ENCODE results near the gene TRPV6.

The TRPV6 gene

DNA sequence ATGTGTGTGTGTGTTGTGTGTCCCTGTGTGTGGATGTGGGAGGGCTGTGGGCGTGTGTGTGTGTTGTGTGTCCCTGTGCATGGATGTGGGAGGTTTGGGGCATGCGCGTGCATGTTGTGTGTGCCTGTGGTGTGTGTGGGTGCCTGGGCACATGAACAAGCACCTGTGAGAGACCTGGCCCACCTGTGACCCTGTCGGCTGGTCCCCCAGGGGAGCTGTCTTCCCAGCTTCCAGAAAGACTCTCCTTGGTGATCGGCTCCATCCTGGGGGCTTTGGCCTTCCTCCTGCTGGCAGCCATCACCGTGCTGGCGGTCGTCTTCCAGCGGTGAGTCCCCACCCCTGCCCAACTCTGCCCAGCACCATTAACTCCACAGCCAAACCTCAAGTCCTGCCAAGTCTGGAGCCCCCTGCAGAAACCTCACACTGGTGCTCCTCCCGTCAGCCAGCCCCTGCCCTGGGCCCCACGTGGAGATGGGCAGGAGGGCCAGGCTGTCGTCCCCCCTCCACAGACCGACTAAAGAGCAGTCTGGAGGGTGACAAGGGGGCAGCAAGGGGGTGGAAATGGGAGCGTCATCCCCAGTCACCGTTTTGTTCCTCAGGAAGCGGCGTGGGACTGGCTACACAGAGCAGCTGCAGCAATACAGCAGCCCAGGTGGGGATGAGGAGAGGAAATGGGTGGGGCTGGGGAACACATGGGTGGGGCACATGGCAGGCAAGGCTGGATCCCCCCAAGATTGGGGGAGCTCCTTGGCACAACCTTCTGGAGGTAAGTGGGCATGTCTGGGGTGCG lies 18.0 kb downstream of the TRPV6 start:
- no peak for DNase-seq

DNA sequence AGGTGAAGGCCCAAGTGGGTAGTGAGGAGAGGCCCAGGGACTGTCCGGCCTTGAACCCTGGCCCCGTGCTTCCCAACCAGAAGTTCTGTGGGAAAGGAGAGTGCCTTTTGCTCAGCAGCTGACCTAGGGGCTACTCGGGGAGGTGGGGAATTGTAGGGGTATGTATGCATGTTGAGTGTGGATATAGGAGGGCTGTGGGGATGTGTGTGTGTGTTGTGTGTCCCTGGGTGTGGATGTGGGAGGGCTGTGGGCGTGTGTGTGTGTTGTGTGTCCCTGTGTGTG lies 18.5 kb downstream of the TRPV6 start:
- no peak for DNase-seq

DNA sequence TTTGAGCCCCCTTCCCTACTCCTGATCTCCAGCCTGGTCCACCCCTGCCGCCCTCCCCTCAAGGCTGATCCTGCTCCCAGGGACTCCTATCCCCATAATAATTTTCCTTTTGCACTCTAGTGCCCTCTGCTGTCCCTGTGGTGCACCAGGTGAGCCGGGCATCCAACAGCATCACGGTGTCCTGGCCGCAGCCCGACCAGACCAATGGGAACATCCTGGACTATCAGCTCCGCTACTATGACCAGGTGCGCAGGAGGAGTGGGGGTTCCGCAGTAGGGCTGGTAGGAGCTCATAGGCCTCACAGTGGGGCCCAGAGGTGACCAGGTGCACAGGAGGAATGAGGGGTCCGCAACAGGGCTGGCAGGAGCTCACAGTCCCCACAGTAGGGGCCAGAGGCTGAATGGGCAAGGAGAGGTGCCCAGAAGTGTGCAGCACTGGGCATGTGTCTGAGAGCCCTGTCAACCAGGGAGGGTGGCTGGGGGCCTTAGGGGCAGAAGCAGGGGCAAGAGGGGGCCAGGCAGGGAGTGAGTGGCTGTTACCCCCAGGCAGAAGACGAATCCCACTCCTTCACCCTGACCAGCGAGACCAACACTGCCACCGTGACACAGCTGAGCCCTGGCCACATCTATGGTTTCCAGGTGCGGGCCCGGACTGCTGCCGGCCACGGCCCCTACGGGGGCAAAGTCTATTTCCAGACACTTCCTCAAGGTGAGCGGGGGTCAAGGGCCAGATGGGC lies 19.0 kb downstream of the TRPV6 start:
- no peak for DNase-seq

DNA sequence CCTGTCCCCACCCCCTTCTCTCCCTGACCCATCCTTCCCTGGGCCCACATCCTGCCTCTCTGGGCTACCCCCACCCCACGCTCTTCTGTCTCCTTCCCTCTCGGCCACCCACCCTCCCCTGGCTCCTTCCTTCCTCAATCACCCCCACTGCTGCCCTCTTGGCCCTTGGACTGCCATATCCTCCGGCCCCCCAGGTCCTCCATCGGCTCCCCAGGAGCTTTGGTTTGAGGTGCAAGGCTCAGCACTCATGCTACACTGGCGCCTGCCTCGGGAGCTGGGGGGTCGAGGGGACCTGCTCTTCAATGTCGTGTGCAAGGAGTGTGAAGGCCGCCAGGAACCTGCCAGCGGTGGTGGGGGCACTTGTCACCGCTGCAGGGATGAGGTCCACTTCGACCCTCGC lies 19.8 kb downstream of the TRPV6 start:
- no peak for DNase-seq

DNA sequence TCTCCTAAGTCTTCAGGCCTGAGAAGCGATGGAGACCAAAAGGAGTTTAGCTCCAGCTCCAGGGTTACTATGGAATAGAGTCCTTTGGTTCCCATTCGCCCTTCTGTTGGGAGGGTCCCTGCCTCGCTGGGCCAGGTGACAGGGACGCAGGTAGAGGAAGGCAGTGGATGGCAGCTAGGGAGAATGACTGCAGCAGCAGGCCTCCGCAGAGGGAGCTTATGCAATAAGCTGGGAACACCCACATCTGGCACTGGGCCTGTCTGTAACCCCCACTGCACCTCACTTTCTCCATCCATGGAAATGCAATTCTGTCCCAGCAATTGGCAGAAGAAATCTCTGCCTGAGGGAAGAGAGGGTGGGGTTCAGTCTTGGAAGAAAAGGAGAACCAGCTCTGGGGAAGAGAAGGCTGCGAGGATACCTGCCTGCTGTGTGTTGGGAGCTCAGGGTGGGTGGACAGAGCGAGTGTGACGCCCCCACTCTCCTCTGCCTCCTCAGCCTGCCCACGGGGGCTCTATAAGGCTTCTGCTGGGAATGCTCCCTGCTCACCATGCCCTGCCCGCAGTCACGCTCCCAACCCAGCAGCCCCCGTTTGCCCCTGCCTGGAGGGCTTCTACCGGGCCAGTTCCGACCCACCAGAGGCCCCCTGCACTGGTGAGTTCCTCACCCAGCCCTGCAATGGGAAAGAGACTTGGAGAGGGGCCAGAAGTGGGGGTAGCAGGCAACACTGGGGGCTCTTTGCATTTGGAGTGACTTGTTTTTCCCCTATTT lies 20.4 kb downstream of the TRPV6 start:
- no peak for DNase-seq

DNA sequence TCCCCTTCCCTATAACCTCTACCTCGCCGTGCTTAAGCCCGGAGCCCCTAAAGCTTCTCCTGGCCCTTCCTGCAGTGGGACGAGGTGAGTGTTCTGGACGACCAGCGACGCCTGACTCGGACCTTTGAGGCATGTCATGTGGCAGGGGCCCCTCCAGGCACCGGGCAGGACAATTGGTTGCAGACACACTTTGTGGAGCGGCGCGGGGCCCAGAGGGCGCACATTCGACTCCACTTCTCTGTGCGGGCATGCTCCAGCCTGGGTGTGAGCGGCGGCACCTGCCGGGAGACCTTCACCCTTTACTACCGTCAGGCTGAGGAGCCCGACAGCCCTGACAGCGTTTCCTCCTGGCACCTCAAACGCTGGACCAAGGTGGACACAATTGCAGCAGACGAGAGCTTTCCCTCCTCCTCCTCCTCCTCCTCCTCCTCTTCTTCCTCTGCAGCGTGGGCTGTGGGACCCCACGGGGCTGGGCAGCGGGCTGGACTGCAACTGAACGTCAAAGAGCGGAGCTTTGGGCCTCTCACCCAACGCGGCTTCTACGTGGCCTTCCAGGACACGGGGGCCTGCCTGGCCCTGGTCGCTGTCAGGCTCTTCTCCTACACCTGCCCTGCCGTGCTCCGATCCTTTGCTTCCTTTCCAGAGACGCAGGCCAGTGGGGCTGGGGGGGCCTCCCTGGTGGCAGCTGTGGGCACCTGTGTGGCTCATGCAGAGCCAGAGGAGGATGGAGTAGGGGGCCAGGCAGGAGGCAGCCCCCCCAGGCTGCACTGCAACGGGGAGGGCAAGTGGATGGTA lies 21.5 kb downstream of the TRPV6 start:
- no peak for DNase-seq

DNA sequence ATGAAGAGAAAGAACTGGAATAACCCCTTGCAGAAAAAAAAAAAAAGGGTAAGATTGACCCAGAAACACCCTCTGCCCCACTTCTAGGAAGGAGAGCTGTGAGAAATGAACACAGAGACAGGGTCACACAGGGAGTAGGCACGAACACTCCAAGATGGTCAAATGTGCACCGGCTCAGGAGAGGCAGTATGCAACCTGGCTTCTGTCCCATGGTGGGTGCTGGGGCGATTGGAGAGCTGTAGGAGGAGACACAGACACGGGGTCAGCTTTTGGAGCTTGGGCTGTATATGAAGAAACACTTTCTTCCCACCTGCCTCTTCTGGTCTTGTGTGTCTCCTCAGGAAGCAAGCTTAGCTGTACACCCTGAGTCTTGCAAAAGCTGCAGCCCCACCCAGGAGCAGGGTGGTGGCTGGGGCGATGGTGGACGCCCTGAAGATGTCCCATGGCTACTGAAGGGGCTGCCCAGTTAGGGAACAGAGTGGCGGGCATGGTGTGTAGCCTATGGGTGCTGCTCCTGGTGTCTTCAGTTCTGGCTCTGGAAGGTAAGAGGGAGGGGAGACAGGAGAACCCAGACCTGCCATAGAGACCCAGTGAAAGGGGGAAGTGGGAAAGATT lies 22.7 kb downstream of the TRPV6 start:
- DNase-seq = no peak

DNA sequence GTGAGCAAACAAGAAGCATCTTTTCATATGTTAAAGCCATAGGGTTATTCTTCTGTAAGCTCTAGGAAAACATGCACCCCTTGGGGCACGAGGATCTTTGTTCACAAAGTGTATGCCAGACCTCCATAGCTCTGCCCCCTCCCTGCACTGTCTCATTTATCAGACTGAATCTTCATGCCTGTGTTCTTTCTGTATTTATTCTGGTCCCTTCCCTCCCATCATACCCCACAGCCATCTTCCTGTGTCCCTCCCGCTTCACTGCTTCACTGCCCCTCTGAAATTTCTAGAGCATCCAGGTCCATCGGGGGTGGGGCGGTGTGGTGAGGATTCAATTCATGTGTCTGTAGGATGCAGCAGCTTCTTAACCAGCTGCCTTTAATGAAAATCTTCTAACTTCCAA lies 23.2 kb downstream of the TRPV6 start:
- no peak for DNase-seq

DNA sequence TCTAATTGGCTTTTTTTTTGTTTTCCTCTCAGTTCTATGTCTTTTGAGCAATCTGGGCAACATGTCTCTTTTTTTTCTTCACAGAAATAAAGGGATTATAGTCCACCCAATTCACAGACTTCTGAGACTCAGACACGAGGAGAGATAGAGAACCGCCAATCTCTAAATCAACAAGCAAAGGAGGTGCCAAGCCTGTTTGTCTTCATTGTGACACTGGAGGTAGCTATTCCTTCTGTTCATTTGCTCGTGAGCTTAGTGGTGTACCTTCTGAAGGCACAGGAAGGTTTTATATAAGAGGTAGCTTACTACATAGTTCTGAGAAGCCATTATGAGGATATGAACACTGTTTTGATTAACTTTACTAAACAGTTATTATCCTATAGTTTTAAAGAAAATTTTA lies 24.6 kb downstream of the TRPV6 start:
- no peak for DNase-seq

DNA sequence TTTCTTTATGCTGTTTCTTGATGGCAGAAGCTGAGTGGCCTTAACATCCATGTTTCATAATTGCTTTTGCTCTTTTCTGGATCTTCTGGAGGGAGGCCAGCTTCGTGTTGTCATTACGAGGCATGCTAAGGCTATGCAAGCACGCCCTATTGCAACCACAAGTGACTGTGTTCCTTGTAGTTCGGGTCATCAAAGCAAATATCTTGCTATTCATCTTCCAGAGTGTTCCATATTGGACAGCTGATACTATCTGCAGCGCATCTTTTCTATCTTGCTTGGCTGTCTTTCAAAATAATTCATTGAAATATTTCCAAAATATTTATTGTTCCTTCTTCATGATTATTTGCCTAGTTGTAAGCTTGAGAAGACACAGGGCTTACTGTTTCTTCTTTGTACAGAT lies 25.7 kb downstream of the TRPV6 start:
- DNase-seq = no peak

DNA sequence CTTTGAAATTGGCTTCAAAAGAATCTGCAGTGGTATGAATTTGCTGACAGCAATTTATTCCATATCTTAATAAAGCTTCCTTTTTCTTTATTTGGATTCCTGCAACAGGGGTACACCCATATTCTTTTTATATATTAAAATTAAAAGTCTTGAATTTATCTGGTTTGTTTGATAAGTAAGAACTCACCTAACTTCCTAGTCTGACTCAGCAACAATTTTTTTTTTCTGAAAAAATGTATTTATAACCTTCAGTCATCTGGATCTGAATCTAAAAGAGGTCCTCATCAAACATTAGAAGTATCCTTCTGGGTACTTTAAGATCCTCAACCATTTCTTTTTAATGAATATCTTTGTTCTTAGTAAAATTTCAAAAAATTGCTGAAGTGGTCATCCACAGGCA lies 26.1 kb downstream of the TRPV6 start:
- no peak for DNase-seq

DNA sequence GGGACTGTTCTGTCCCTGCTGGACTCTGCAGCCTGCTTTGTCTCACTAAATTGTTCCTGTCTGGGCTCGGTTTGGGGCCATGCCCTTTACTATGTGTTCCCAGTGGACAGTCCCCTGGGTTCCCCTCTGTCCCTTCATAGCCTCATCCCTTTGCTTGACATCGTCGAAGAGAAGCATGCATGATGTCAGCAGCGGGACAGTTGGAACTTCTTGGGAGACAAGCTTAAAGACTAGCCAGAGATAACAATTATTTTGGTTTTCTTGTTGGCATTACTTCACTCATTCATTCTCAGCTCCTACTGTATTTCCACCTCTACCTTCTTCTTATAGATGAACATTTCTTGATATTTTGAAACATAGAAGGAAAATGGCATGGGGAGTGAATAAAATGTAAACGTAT lies 27.9 kb downstream of the TRPV6 start:
- DNase-seq = no peak

DNA sequence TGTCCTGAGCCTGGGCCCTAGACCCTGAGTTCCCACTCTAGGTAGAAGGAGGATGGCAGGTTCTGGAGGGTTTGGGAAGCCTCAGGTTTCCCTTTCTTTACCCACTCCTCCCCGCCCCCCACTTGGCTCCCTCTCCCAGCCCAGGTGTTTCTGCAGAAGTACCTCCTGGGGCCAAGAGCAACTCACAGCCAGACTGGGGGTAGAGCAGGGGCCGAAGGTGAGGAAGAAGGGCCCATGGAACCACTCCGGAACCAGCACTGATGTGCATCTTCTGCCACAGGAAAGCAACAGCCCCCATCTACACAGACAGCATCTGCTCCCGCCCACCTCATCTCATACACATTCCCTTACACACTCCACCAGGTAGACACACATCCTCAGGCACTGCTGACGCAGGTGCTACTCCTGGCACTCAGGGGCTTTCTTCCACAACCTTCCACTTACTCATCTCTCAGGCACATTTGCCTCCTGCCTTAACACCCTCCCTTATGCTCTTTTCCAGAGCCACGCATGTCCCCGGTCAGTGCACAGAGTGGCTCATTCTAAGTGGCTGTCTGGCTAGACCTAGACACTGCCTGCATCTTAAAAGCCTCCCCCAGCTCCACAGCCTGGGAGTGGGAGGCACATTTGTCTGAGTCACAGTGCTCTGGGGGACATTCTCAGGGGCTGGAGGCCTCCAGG lies 28.8 kb downstream of the TRPV6 start:
- DNase-seq = no peak

DNA sequence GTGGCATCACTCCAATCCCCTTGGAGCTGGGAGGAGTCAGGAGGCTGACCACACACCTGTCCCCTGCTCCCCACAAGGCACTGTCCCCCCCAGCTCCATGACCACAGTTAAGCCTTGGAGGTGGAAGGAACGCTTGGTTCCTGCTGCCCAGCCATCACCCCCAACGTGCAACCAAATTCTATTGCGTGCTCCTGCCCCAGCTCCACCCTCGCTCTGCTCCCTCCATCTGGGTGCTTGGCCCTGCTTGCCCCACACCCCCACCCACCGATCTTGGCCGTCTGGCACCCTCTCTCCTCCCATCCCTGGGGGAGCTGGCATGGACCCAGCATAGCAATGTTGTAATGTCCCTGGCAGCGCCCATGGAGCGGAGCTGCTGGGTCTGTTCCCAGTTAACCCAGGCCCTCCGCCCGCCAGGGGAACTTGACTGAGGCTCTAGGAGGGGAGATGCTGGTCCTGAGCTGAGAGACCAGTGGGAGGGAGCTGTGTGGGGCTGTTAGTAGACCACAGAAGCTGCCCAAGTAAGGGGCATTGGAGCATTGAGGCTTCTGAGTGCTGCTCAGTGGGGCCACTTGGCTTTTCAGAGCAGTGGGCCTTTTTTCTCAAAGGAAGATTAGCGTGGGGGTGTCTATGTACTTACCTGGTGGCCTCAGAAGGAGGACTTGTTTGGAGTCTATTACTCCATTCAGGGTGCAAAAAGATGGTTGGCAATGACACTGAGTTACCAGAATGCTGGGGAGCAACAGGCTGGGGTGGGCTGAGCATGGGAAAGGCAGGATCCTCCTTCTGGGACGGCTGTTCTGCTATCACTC lies 29.6 kb downstream of the TRPV6 start:
- DNase-seq = no peak

DNA sequence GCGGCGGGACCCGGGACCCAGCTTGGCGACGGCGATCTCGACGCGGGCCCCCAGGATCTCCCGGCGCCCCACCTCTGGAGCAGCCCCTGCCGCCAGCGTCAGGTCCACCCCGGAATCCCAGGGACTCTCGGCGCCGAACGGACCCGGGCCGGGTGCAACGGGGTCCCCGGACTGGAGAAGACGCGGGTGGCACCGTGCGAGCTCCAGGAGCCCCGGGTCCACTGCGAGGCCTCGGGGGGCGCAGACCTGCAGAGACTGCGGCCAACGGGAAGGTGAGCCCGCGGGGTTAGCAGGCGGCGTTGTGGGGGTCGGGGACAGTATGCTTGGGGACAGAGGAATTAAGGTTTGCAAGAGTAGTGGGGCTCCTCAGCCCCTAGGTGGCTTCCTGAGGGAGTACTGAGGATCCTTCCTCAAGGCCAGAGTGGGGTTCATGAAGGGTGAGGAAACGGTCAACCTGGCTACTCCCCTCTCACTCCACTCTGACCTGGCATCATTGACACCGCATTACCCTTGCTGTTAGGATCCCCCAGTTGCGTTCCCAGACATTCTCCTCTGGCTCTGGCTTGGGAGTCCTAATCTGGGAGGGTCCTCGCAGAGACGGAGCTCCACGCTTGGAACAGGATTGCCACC lies 30.3 kb downstream of the TRPV6 start:
- no peak for DNase-seq

DNA sequence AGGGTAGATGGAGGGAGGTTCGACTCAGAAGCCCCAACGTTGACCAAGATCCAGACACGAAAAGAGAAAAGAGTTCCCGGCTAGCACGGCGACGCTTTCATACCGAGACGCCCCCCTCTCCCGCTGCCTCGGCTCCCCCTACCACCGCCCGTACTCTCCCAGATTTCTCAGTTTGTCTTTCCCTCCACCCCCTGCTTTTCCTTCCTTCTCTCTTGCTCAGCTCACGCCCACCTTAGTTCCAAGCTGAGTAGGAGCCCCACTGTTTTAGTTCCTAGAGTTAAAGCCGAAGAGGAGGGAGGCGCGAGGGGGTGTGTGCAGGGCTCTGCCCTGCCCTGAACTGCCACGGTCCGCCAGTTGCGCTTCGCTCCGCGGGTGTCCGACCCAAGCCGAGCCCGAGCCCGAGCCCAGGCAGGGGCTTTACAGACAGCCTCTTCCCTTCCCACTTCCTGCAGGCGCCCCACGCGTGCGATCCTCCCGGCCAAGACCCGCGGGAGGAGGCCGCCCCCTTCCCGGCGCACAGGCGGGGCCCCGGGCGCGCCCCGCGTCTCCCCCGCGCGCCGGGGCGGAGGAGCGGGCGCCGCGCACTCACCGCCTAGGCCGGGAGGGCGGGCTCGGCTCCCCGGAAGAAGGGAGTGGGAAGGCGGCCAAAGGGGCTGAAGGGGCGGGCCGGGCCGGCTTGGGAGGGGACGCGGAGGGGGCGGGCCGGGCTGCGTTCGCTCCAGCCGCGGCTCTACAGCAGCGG lies 31.0 kb downstream of the TRPV6 start, which contains the start of gene EPHB6:
Gene EPHB6 (plus strand): TSS at position 705 of the 742 bp plus-strand sequence. CDS start 8,152 bp downstream, outside the sequence.
- DNase-seq = peak; percentile 57

DNA sequence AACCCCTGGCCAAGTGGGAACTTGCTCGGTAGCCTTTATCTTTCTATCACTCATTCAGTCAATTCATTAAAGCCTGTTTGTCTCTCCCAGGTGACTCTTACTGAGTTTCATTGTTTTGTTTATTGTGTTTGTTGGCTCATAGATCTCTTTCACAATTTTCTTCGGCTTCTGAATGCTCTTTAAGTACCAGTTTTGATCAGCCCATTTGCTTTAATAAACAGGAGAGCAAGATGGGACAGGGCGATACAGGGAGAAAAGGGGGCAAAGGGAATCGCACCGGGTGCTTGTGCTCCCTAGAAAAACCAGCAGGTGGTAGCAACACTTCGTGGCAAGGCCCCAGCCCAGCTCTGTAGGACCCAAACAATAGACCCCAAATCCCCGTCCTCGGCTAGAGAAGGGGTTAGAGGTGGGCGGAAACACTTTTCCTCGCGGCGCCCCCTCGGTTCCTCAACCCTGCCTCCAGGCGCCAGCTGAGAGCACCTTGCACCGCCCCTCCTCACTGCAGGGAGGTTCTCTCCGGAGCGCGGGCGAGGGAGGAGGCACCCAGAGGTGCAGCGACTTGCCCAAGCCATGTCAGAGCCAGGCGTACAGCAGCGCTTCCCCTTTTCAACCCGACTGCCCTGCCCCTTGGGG lies 31.7 kb downstream of the TRPV6 start:
- peak; percentile 72 for DNase-seq

DNA sequence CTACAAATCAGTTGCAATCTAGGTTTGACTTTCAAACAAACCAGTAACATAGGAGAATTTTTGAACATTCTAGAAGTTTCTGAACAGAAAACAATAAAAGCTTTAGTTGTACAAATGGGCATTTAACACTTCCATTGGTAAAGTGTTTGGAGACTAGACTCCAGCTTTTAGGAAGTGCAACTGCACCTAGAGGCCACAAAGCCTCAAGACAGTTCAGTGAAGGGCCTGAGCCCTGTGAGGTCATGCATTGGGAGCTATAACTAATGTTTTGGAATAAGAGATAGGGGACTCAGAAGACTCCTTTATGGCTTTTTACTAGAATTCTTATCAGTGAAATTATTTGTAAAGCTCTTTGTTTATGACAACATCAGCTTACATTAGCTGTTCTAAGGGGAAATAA lies 33.6 kb downstream of the TRPV6 start:
- DNase-seq = no peak

DNA sequence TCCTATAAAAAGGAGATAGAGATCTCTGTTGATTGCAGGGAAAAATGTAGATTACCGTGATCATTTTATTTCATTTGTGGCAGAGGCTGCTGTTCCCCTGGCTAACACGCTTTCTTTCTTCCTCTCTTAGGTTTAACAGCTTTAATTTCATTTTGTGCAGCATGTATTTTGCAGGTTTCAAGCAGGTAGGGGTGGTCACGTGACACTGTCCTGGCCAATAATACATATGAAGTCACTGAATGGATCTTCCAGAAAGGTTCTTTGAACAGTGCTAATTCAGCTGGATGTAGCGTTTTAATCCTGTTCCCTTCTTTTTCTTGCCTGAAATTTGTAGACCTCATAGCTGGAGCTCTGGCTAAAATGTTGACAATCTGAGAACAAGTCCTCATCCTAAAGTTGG lies 34.3 kb downstream of the TRPV6 start:
- no peak for DNase-seq

Measured in activated naive CD4-positive, alpha-beta T cell treated with anti-CD3 and anti-CD28 coated beads, Interleukin-2, amount 50 U/mL, for 16 hours (primary cell).